Measurements from ENCODE around the gene EFCAB5.

Gene EFCAB5

GRCh38 chr17:29924786-29925185, 16.6 kb upstream of the EFCAB5 start:
- DNase-seq = no peak
- Histone ChIP-seq H3K4me2 (ENCODE audit: low read length, poor library complexity, severe bottlenecking) (no peak overlapping the region), H3K4me1 (ENCODE audit: control insufficient read depth, insufficient read depth, low read depth, low read length) (peaks cover 4% of the 10 kb centered on the region), H4K8ac (ENCODE audit: low read length) (no peak overlapping the region), H3K27ac (ENCODE audit: low read length, poor library complexity, severe bottlenecking) (no peak overlapping the region), H3K4ac (ENCODE audit: low read depth in 1 of 2, low read length in 2 of 2) (no peak overlapping the region), H3K27me3 (ENCODE audit: control insufficient read depth in 1 of 2, insufficient read depth in 1 of 2, low read length in 2 of 2) (no peaks in the 10 kb centered on the region), H3K23ac (ENCODE audit: low read length in 2 of 2) (no peak overlapping the region), H3K4me3 (ENCODE audit: insufficient read depth in 1 of 2, low read depth in 1 of 2, low read length in 2 of 2) (no peak overlapping the region), H3K14ac (ENCODE audit: low read length in 2 of 2) (no peak overlapping the region), H2BK120ac (ENCODE audit: low read depth, low read length) (no peak overlapping the region), H2BK12ac (ENCODE audit: low read length in 2 of 2) (no peak overlapping the region), H3K36me3 (ENCODE audit: control insufficient read depth in 1 of 2, insufficient read depth in 2 of 2, low read depth in 1 of 2, low read length in 2 of 2) (peaks cover 0 to 3% of the 10 kb centered on the region in 2 experiments), H3K18ac (ENCODE audit: low read depth in 1 of 2, low read length in 2 of 2) (no peak overlapping the region), H4K91ac (ENCODE audit: low read length) (no peak overlapping the region), H3K9ac (ENCODE audit: low read length) (no peak overlapping the region), H2AFZ (ENCODE audit: low read depth, low read length) (no peak overlapping the region), H2BK15ac (ENCODE audit: low read depth, poor library complexity, severe bottlenecking) (no peak overlapping the region), H3K79me1 (replicated peaks; ENCODE audit: low read length, poor library complexity, severe bottlenecking) (peaks cover 6% of the 10 kb centered on the region), H2BK5ac (ENCODE audit: low read depth, low read length, poor library complexity, severe bottlenecking) (no peak overlapping the region), H2AK5ac (ENCODE audit: low read length, severe bottlenecking) (no peak overlapping the region), H3K9me3 (ENCODE audit: control insufficient read depth, low read length) (no peaks in the 10 kb centered on the region)
- 95% methylated on average over 1 of the region's 1 CpG for WGBS

- Histone ChIP-seq H2BK120ac (ENCODE audit: low read depth, low read length) (no peak overlapping the region), H4K8ac (ENCODE audit: low read length) (no peak overlapping the region), H2AK5ac (ENCODE audit: low read length, severe bottlenecking) (no peak overlapping the region), H3K79me1 (replicated peaks; ENCODE audit: low read length, poor library complexity, severe bottlenecking) (peaks cover 6% of the 10 kb centered on the region), H3K4me2 (ENCODE audit: low read length, poor library complexity, severe bottlenecking) (no peak overlapping the region), H2BK15ac (ENCODE audit: low read depth, poor library complexity, severe bottlenecking) (no peak overlapping the region), H3K4me1 (ENCODE audit: control insufficient read depth, insufficient read depth, low read depth, low read length) (no peaks in the 10 kb centered on the region), H3K9ac (ENCODE audit: low read length) (peak overlapping the region; percentile 87), H3K4me3 (ENCODE audit: insufficient read depth in 1 of 2, low read depth in 1 of 2, low read length in 2 of 2) (no peak overlapping the region), H3K23ac (ENCODE audit: low read length in 2 of 2) (no peak overlapping the region), H3K18ac (ENCODE audit: low read depth in 1 of 2, low read length in 2 of 2) (no peak overlapping the region), H3K4ac (ENCODE audit: low read depth in 1 of 2, low read length in 2 of 2) (no peak overlapping the region), H3K27ac (ENCODE audit: low read length, poor library complexity, severe bottlenecking) (no peak overlapping the region), H2BK5ac (ENCODE audit: low read depth, low read length, poor library complexity, severe bottlenecking) (no peak overlapping the region), H3K9me3 (ENCODE audit: control insufficient read depth, low read length) (no peaks in the 10 kb centered on the region), H2BK12ac (ENCODE audit: low read length in 2 of 2) (no peak overlapping the region), H4K91ac (ENCODE audit: low read length) (no peak overlapping the region), H3K36me3 (ENCODE audit: control insufficient read depth in 1 of 2, insufficient read depth in 2 of 2, low read depth in 1 of 2, low read length in 2 of 2) (peaks cover 0 to 3% of the 10 kb centered on the region in 2 experiments), H3K14ac (ENCODE audit: low read length in 2 of 2) (no peak overlapping the region), H2AFZ (ENCODE audit: low read depth, low read length) (no peak overlapping the region), H3K27me3 (ENCODE audit: control insufficient read depth in 1 of 2, insufficient read depth in 1 of 2, low read length in 2 of 2) (no peaks in the 10 kb centered on the region)
- WGBS = 63% methylated on average over 1 of the region's 1 CpG
- peak; percentile 6 for DNase-seq
Observed at GRCh38 chr17:29927546-29927945, 13.9 kb upstream of the EFCAB5 start.

GRCh38 chr17:29929006-29929532, 12.4 kb upstream of the EFCAB5 start:
- Histone ChIP-seq H2BK120ac (ENCODE audit: low read depth, low read length) (no peak overlapping the region), H2BK5ac (ENCODE audit: low read depth, low read length, poor library complexity, severe bottlenecking) (peak overlapping the region; percentile 74)

GRCh38 chr17:29929533-29930408, 11.7 kb upstream of the EFCAB5 start, which contains the start of gene SSH2:
Gene SSH2 (minus strand): TSS chr17:29930228. CDS start chr17:29930000, 228 bp downstream.
- Histone ChIP-seq H3K4me1 (ENCODE audit: control insufficient read depth, insufficient read depth, low read depth, low read length) (no peaks in the 10 kb centered on the region), H3K4ac (ENCODE audit: low read depth in 1 of 2, low read length in 2 of 2) (peak within 1 kb of the TSS; percentile 64 to 96), H3K14ac (ENCODE audit: low read length in 2 of 2) (peak within 1 kb of the TSS in 1 of 2 experiments; percentile 99), H3K23ac (ENCODE audit: low read length in 2 of 2) (peak within 1 kb of the TSS in 1 of 2 experiments; percentile 83), H3K9ac (ENCODE audit: low read length) (peak within 1 kb of the TSS; percentile 87), H3K9me3 (ENCODE audit: control insufficient read depth, low read length) (no peaks in the 10 kb centered on the region), H3K4me2 (ENCODE audit: low read length, poor library complexity, severe bottlenecking) (peak within 1 kb of the TSS; percentile 89), H4K91ac (ENCODE audit: low read length) (peak within 1 kb of the TSS; percentile 80), H3K36me3 (ENCODE audit: control insufficient read depth in 1 of 2, insufficient read depth in 2 of 2, low read depth in 1 of 2, low read length in 2 of 2) (peaks cover 0 to 3% of the 10 kb centered on the region in 2 experiments), H2BK120ac (ENCODE audit: low read depth, low read length) (peak within 1 kb of the TSS; percentile 61), H3K18ac (ENCODE audit: low read depth in 1 of 2, low read length in 2 of 2) (peak within 1 kb of the TSS; percentile 87 to 92), H2AFZ (ENCODE audit: low read depth, low read length) (peak within 1 kb of the TSS; percentile 95), H3K27me3 (ENCODE audit: control insufficient read depth in 1 of 2, insufficient read depth in 1 of 2, low read length in 2 of 2) (no peaks in the 10 kb centered on the region), H2BK15ac (ENCODE audit: low read depth, poor library complexity, severe bottlenecking) (peak within 1 kb of the TSS; percentile 97), H3K27ac (ENCODE audit: low read length, poor library complexity, severe bottlenecking) (peak within 1 kb of the TSS; percentile 97), H2AK5ac (ENCODE audit: low read length, severe bottlenecking) (no peak within 1 kb of the TSS), H4K8ac (ENCODE audit: low read length) (peak within 1 kb of the TSS; percentile 54), H3K4me3 (ENCODE audit: insufficient read depth in 1 of 2, low read depth in 1 of 2, low read length in 2 of 2) (peak within 1 kb of the TSS; percentile 94 to 98), H3K79me1 (replicated peaks; ENCODE audit: low read length, poor library complexity, severe bottlenecking) (peaks cover 3% of the 10 kb centered on the region), H2BK5ac (ENCODE audit: low read depth, low read length, poor library complexity, severe bottlenecking) (peak within 1 kb of the TSS; percentile 95), H2BK12ac (ENCODE audit: low read length in 2 of 2) (peak within 1 kb of the TSS in 1 of 2 experiments; percentile 66)
- peak; percentile 89 for DNase-seq
- under 1% methylated on average over 50 of the region's 71 CpGs for WGBS

More at GRCh38 chr17:29929006-29929532, 12.4 kb upstream of the EFCAB5 start:
- Histone ChIP-seq H3K14ac (ENCODE audit: low read length in 2 of 2) (peak overlapping the region in 1 of 2 experiments; percentile 99), H2BK12ac (ENCODE audit: low read length in 2 of 2) (peak overlapping the region in 1 of 2 experiments; percentile 21), H3K4me3 (ENCODE audit: insufficient read depth in 1 of 2, low read depth in 1 of 2, low read length in 2 of 2) (peak overlapping the region; percentile 94 to 98), H3K79me1 (replicated peaks; ENCODE audit: low read length, poor library complexity, severe bottlenecking) (peaks cover 3% of the 10 kb centered on the region), H4K8ac (ENCODE audit: low read length) (peak overlapping the region; percentile 45), H3K4me1 (ENCODE audit: control insufficient read depth, insufficient read depth, low read depth, low read length) (no peaks in the 10 kb centered on the region), H3K36me3 (ENCODE audit: control insufficient read depth in 1 of 2, insufficient read depth in 2 of 2, low read depth in 1 of 2, low read length in 2 of 2) (peaks cover 0 to 3% of the 10 kb centered on the region in 2 experiments), H3K4ac (ENCODE audit: low read depth in 1 of 2, low read length in 2 of 2) (peak overlapping the region; percentile 51 to 96), H3K9ac (ENCODE audit: low read length) (peak overlapping the region; percentile 87), H3K27me3 (ENCODE audit: control insufficient read depth in 1 of 2, insufficient read depth in 1 of 2, low read length in 2 of 2) (no peaks in the 10 kb centered on the region), H3K9me3 (ENCODE audit: control insufficient read depth, low read length) (no peaks in the 10 kb centered on the region), H2BK15ac (ENCODE audit: low read depth, poor library complexity, severe bottlenecking) (no peak overlapping the region), H2AK5ac (ENCODE audit: low read length, severe bottlenecking) (no peak overlapping the region), H2AFZ (ENCODE audit: low read depth, low read length) (peak overlapping the region; percentile 95), H3K27ac (ENCODE audit: low read length, poor library complexity, severe bottlenecking) (peak overlapping the region; percentile 97), H3K18ac (ENCODE audit: low read depth in 1 of 2, low read length in 2 of 2) (peak overlapping the region; percentile 87 to 92), H3K4me2 (ENCODE audit: low read length, poor library complexity, severe bottlenecking) (peak overlapping the region; percentile 89), H3K23ac (ENCODE audit: low read length in 2 of 2) (peak overlapping the region in 1 of 2 experiments; percentile 23), H4K91ac (ENCODE audit: low read length) (peak overlapping the region; percentile 46)
- DNase-seq = peak; percentile 75
- 1% methylated on average over 11 of the region's 13 CpGs for WGBS
